HG02759 (cell line): Measurements from ENCODE around the gene TMBIM1.
A peak's percentile ranks its signal among the peaks of the same experiment; 100 is the strongest.

Source experiments
- ATAC-seq: cut with Tn5 transposase; IDR thresholded peaks from one replicate; pipeline ENCODE4 v1.9.1; 2021; ENCODE audit warnings: mild to moderate bottlenecking, moderate library complexity; ENCODE audit not compliant: unreplicated experiment

The TMBIM1 gene

GRCh38 chr2:218293715-218294429 is 1.6 kb upstream of the TMBIM1 start:
- ATAC-seq: no peak

GRCh38 chr2:218291318-218292047 is 820 bp downstream of the TMBIM1 start:
- ATAC-seq: no peak

GRCh38 chr2:218290316-218291261 is 1.7 kb downstream of the TMBIM1 start:
- ATAC-seq: peak; percentile 62

GRCh38 chr2:218289639-218290315 is 2.5 kb downstream of the TMBIM1 start:
- ATAC-seq: no peak

- peak; percentile 66 for ATAC-seq
Measured at GRCh38 chr2:218286570-218287459, 5.5 kb downstream of the TMBIM1 start.

- no peak for ATAC-seq
Measured at GRCh38 chr2:218285604-218286003, 6.7 kb downstream of the TMBIM1 start.

GRCh38 chr2:218284106-218284811 is 8.0 kb downstream of the TMBIM1 start:
- ATAC-seq: peak; percentile 41

- no peak for ATAC-seq
Measured at GRCh38 chr2:218282173-218282991, 9.9 kb downstream of the TMBIM1 start.

GRCh38 chr2:218281449-218281848 is 10.9 kb downstream of the TMBIM1 start:
- no peak for ATAC-seq

GRCh38 chr2:218280260-218280870 is 11.9 kb downstream of the TMBIM1 start:
- ATAC-seq: no peak

- no peak for ATAC-seq
Measured at GRCh38 chr2:218278531-218279360, 13.6 kb downstream of the TMBIM1 start.

GRCh38 chr2:218277921-218278320 is 14.4 kb downstream of the TMBIM1 start:
- ATAC-seq: no peak

- ATAC-seq: no peak
Measured at GRCh38 chr2:218276986-218277755, 15.1 kb downstream of the TMBIM1 start.

- no peak for ATAC-seq
Measured at GRCh38 chr2:218275371-218276072, 16.8 kb downstream of the TMBIM1 start.

GRCh38 chr2:218274586-218274985 is 17.7 kb downstream of the TMBIM1 start:
- ATAC-seq: no peak

GRCh38 chr2:218273908-218274249 is 18.4 kb downstream of the TMBIM1 start:
- no peak for ATAC-seq
